ENCODE measurements around the gene PATJ. TPM values are rescaled to one million over a fixed set of nuclear protein-coding genes. Genes with fewer than 3 reads are reported as not detected.

Gene PATJ
- total RNA-seq, 1 experiment from 2014 or later, result 72.2 TPM

GRCh38 chr1:62003777-62004176 is 261.5 kb downstream of the PATJ start:
- Mint-ChIP-seq H3K27ac (ENCODE audit: unreplicated experiment) (no peak overlapping the region), H3K4me1 (ENCODE audit: low read depth, unreplicated experiment) (no peaks in the 10 kb centered on the region), H3K4me3 (ENCODE audit: low read depth, unreplicated experiment) (no peak overlapping the region), H3K36me3 (ENCODE audit: insufficient read depth, unreplicated experiment) (no peaks in the 10 kb centered on the region), H3K9me3 (ENCODE audit: low read depth, unreplicated experiment) (no peaks in the 10 kb centered on the region), H3K27me3 (ENCODE audit: unreplicated experiment) (no peaks in the 10 kb centered on the region)
- CTCF ChIA-PET, result no interaction called here
- no peak for DNase-seq
- no peak for TF ChIP-seq CTCF (IDR thresholded peaks at IDR 0.05; ENCODE audit: unreplicated experiment)
- intact Hi-C loops (cut with micrococcal nuclease; ENCODE audit: unreplicated experiment), result no loop called here
- no TSS peak for BruUV-seq (replicated peaks)

DNA sequence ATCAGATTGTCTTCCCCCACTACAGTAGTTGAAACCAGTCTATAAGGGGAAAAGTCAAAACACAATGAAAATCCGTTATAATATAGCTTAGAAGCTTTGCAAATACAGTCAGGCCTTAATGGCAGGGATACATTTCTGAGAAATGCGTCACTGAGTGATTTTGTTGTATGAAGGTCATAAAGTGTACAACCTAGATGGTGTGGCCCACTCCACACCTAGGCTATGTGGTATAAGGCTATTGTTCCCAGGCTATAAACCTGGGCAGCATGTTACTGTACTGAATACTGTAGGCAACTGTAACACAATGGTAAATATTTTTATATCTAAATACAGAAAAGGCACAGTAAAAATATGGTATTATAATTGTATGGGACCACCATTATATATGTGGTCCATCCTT is 264.4 kb downstream of the PATJ start:
- no peak for TF ChIP-seq CTCF (IDR thresholded peaks at IDR 0.05; ENCODE audit: unreplicated experiment)
- no peaks in the 10 kb centered on the region for H3K4me1 Mint-ChIP-seq (ENCODE audit: low read depth, unreplicated experiment)
- H3K27ac Mint-ChIP-seq (ENCODE audit: unreplicated experiment), result no peak overlapping the region
- H3K27me3 Mint-ChIP-seq (ENCODE audit: unreplicated experiment), result no peaks in the 10 kb centered on the region
- no peaks in the 10 kb centered on the region for H3K36me3 Mint-ChIP-seq (ENCODE audit: insufficient read depth, unreplicated experiment)
- CTCF ChIA-PET, result no interaction called here
- BruUV-seq (replicated peaks), result no TSS peak
- no peaks in the 10 kb centered on the region for H3K9me3 Mint-ChIP-seq (ENCODE audit: low read depth, unreplicated experiment)
- no peak for DNase-seq
- no peak overlapping the region for H3K4me3 Mint-ChIP-seq (ENCODE audit: low read depth, unreplicated experiment)
- intact Hi-C loops (cut with micrococcal nuclease; ENCODE audit: unreplicated experiment), result no loop called here

DNA sequence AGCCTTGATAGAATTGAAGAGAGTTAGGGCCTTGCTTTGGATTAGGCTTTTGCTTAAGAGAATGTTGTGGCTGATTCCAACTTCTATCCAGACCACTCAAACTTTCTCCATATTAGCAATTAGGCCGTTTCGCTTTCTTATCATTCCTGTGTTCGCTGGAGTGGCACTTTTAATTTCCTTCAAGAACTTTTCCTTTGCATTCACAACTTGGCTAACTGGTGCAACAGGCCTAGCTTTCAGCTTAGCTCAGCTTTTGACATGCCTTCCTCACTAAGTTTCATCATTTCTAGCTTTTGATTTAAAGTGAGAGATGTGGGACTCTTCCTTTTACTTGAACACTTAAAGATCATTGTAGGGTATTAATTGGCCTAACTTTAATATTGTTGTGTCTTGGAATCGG is 268.7 kb downstream of the PATJ start:
- H3K9me3 Mint-ChIP-seq (ENCODE audit: low read depth, unreplicated experiment), result no peaks in the 10 kb centered on the region
- intact Hi-C loops (cut with micrococcal nuclease; ENCODE audit: unreplicated experiment), result no loop called here
- no peak for DNase-seq
- no peaks in the 10 kb centered on the region for H3K27me3 Mint-ChIP-seq (ENCODE audit: unreplicated experiment)
- CTCF ChIA-PET, result no interaction called here
- no TSS peak for BruUV-seq (replicated peaks)
- no peaks in the 10 kb centered on the region for H3K36me3 Mint-ChIP-seq (ENCODE audit: insufficient read depth, unreplicated experiment)
- H3K4me3 Mint-ChIP-seq (ENCODE audit: low read depth, unreplicated experiment), result no peak overlapping the region
- no peaks in the 10 kb centered on the region for H3K4me1 Mint-ChIP-seq (ENCODE audit: low read depth, unreplicated experiment)
- TF ChIP-seq CTCF (IDR thresholded peaks at IDR 0.05; ENCODE audit: unreplicated experiment), result no peak
- H3K27ac Mint-ChIP-seq (ENCODE audit: unreplicated experiment), result no peak overlapping the region

DNA sequence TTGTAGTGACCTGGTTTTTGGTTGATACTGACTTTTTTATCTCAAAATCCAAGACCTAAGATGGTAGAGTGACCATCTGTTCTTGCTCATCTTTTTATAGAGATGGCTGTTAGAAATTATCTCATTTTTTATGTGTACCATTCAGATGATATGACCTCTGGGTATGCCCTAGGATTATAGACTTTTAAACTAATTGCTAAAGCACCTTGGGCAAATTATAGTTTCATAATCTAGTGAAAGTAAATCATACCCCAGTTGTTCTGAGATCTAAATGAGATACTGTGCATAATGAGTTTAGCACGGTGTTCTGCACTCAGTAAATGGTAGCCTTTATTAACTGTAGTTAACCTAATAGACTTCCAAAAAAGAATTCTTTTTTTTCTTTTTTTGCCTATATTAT is 269.8 kb downstream of the PATJ start:
- H3K4me1 Mint-ChIP-seq (ENCODE audit: low read depth, unreplicated experiment), result no peaks in the 10 kb centered on the region
- H3K27ac Mint-ChIP-seq (ENCODE audit: unreplicated experiment), result no peak overlapping the region
- H3K9me3 Mint-ChIP-seq (ENCODE audit: low read depth, unreplicated experiment), result no peaks in the 10 kb centered on the region
- intact Hi-C loops (cut with micrococcal nuclease; ENCODE audit: unreplicated experiment), result no loop called here
- no TSS peak for BruUV-seq (replicated peaks)
- DNase-seq, result no peak
- CTCF ChIA-PET, result interaction anchor here (0.7 kb wide), 1 partner anchor 22 kb away, joined by 3 read pairs; no protein-coding TSS in a partner anchor
- no peak overlapping the region for H3K4me3 Mint-ChIP-seq (ENCODE audit: low read depth, unreplicated experiment)
- H3K27me3 Mint-ChIP-seq (ENCODE audit: unreplicated experiment), result no peaks in the 10 kb centered on the region
- H3K36me3 Mint-ChIP-seq (ENCODE audit: insufficient read depth, unreplicated experiment), result no peaks in the 10 kb centered on the region
- TF ChIP-seq CTCF (IDR thresholded peaks at IDR 0.05; ENCODE audit: unreplicated experiment), result no peak

- DNase-seq, result no peak
- Mint-ChIP-seq H3K4me3 (ENCODE audit: low read depth, unreplicated experiment) (no peak overlapping the region), H3K27me3 (ENCODE audit: unreplicated experiment) (no peaks in the 10 kb centered on the region), H3K9me3 (ENCODE audit: low read depth, unreplicated experiment) (no peaks in the 10 kb centered on the region), H3K27ac (ENCODE audit: unreplicated experiment) (no peak overlapping the region), H3K36me3 (ENCODE audit: insufficient read depth, unreplicated experiment) (no peaks in the 10 kb centered on the region), H3K4me1 (ENCODE audit: low read depth, unreplicated experiment) (no peaks in the 10 kb centered on the region)
- BruUV-seq (replicated peaks), result no TSS peak
- intact Hi-C loops (cut with micrococcal nuclease; ENCODE audit: unreplicated experiment), result no loop called here
- no peak for TF ChIP-seq CTCF (IDR thresholded peaks at IDR 0.05; ENCODE audit: unreplicated experiment)
- CTCF ChIA-PET, result no interaction called here
These were observed 270.6 kb downstream of the PATJ start for GRCh38 chr1:62012836-62013235.

Data from Calu3 (cell line).